ENCODE measurements around the gene RAVER1. TPM values are rescaled to one million over a fixed set of nuclear protein-coding genes. Genes with fewer than 3 reads are reported as not detected.

RAVER1 gene
- total and polyA plus RNA-seq, 9 of the 15 experiments (the other 6 are each of a cell fraction or from before 2014, with no cell fraction given), result 0.06 to 113 (median 7.0) TPM

DNA sequence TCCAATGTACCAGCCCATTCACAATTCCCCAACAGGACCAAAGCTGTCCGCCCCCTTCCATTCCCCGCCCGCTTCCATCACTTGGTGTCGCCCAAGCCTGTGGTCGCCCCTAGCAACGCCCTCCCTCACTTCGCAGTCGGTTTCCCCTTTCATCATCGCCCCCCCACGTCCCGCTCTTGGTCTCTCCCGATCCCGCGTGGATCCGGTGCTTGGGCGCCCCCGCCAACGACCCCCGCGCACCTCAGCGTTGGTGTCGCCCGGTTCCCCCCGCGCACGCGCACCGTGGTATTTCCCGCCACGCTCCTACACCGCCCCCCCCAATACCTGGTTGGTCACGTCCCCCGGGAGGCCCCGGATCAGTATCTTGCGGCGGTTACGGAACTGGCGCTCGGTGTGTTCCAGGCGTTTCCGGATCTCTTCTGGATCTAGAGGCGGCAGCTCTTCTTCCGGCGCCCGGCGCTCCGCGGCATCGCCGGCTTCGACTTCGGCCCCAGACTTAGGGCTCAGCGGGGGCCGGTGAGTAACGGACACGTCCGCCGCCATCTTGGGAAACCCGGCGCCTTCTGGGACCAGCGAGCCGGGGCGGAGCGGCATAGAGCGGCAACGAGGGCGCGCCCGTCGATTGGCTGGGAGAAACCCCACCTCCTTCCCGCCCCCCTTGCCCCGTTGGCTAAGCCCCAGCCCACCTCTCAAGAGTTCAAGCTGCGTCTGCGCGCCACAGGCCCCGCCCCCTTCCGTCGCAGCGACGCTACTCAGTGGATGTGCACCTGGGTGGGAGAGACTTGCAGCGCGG is at the start of gene RAVER1 (continued):
- TF ChIP-seq, protein P1, sequence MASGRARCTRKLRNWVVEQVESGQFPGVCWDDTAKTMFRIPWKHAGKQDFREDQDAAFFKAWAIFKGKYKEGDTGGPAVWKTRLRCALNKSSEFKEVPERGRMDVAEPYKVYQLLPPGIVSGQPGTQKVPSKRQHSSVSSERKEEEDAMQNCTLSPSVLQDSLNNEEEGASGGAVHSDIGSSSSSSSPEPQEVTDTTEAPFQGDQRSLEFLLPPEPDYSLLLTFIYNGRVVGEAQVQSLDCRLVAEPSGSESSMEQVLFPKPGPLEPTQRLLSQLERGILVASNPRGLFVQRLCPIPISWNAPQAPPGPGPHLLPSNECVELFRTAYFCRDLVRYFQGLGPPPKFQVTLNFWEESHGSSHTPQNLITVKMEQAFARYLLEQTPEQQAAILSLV (tag; IDR thresholded peaks at IDR 0.05), result 0 out of 2 replicates have a peak, but pooled peaks have one; percentile 24
- TF ChIP-seq, protein P2, sequence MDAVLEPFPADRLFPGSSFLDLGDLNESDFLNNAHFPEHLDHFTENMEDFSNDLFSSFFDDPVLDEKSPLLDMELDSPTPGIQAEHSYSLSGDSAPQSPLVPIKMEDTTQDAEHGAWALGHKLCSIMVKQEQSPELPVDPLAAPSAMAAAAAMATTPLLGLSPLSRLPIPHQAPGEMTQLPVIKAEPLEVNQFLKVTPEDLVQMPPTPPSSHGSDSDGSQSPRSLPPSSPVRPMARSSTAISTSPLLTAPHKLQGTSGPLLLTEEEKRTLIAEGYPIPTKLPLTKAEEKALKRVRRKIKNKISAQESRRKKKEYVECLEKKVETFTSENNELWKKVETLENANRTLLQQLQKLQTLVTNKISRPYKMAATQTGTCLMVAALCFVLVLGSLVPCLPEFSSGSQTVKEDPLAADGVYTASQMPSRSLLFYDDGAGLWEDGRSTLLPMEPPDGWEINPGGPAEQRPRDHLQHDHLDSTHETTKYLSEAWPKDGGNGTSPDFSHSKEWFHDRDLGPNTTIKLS (IDR thresholded peaks at IDR 0.05; ENCODE audit: borderline replicate concordance, low read depth), result peak; percentile 95
- TF ChIP-seq ZBED1 (IDR thresholded peaks at IDR 0.05) (no peak), ZNF23 (CRISPR knock-in tag; IDR thresholded peaks at IDR 0.05) (no peak), FOXA3 (CRISPR knock-in tag; conservative IDR thresholded peaks at IDR 0.05 in 1 of 2, IDR thresholded peaks at IDR 0.05 in 1 of 2) (no peak; a peak in 1 of 4 replicates), POLR2A (conservative IDR thresholded peaks at IDR 0.05) (peak; percentile 98), GTF2F1 (IDR thresholded peaks at IDR 0.05; ENCODE audit: low read depth, low read length) (peak; percentile 53; the same call in 1 of the 2 replicates), SP1 (CRISPR knock-in tag; IDR thresholded peaks at IDR 0.05) (peak; percentile 85)
- TF ChIP-seq, protein P3, sequence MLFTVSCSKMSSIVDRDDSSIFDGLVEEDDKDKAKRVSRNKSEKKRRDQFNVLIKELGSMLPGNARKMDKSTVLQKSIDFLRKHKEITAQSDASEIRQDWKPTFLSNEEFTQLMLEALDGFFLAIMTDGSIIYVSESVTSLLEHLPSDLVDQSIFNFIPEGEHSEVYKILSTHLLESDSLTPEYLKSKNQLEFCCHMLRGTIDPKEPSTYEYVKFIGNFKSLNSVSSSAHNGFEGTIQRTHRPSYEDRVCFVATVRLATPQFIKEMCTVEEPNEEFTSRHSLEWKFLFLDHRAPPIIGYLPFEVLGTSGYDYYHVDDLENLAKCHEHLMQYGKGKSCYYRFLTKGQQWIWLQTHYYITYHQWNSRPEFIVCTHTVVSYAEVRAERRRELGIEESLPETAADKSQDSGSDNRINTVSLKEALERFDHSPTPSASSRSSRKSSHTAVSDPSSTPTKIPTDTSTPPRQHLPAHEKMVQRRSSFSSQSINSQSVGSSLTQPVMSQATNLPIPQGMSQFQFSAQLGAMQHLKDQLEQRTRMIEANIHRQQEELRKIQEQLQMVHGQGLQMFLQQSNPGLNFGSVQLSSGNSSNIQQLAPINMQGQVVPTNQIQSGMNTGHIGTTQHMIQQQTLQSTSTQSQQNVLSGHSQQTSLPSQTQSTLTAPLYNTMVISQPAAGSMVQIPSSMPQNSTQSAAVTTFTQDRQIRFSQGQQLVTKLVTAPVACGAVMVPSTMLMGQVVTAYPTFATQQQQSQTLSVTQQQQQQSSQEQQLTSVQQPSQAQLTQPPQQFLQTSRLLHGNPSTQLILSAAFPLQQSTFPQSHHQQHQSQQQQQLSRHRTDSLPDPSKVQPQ (CRISPR knock-in tag; IDR thresholded peaks at IDR 0.05; ENCODE audit: borderline replicate concordance), result no peak
- TF ChIP-seq, protein P4, sequence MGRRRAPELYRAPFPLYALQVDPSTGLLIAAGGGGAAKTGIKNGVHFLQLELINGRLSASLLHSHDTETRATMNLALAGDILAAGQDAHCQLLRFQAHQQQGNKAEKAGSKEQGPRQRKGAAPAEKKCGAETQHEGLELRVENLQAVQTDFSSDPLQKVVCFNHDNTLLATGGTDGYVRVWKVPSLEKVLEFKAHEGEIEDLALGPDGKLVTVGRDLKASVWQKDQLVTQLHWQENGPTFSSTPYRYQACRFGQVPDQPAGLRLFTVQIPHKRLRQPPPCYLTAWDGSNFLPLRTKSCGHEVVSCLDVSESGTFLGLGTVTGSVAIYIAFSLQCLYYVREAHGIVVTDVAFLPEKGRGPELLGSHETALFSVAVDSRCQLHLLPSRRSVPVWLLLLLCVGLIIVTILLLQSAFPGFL (CRISPR knock-in tag; IDR thresholded peaks at IDR 0.05), result no peak
- TF ChIP-seq, protein P5, sequence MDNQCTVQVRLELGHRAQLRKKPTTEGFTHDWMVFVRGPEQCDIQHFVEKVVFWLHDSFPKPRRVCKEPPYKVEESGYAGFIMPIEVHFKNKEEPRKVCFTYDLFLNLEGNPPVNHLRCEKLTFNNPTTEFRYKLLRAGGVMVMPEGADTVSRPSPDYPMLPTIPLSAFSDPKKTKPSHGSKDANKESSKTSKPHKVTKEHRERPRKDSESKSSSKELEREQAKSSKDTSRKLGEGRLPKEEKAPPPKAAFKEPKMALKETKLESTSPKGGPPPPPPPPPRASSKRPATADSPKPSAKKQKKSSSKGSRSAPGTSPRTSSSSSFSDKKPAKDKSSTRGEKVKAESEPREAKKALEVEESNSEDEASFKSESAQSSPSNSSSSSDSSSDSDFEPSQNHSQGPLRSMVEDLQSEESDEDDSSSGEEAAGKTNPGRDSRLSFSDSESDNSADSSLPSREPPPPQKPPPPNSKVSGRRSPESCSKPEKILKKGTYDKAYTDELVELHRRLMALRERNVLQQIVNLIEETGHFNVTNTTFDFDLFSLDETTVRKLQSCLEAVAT (IDR thresholded peaks at IDR 0.05), result peak in 1 of 2 experiments; percentile 35; a peak in 1 of 4 replicates
- TF ChIP-seq, protein P6, sequence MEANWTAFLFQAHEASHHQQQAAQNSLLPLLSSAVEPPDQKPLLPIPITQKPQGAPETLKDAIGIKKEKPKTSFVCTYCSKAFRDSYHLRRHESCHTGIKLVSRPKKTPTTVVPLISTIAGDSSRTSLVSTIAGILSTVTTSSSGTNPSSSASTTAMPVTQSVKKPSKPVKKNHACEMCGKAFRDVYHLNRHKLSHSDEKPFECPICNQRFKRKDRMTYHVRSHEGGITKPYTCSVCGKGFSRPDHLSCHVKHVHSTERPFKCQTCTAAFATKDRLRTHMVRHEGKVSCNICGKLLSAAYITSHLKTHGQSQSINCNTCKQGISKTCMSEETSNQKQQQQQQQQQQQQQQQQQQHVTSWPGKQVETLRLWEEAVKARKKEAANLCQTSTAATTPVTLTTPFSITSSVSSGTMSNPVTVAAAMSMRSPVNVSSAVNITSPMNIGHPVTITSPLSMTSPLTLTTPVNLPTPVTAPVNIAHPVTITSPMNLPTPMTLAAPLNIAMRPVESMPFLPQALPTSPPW (CRISPR knock-in tag; IDR thresholded peaks at IDR 0.05), result peak; percentile 89
- TF ChIP-seq, protein P7, sequence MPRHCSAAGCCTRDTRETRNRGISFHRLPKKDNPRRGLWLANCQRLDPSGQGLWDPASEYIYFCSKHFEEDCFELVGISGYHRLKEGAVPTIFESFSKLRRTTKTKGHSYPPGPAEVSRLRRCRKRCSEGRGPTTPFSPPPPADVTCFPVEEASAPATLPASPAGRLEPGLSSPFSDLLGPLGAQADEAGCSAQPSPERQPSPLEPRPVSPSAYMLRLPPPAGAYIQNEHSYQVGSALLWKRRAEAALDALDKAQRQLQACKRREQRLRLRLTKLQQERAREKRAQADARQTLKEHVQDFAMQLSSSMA (CRISPR knock-in tag; IDR thresholded peaks at IDR 0.05), result no peak

Measured in K562 (cell line).